Measurements from ENCODE around the gene IGSF21. TPM values are rescaled to one million over a fixed set of nuclear protein-coding genes. Genes with fewer than 3 reads are reported as not detected.

The IGSF21 gene
- total RNA-seq, 1 experiment from 2014 or later = not detected

DNA sequence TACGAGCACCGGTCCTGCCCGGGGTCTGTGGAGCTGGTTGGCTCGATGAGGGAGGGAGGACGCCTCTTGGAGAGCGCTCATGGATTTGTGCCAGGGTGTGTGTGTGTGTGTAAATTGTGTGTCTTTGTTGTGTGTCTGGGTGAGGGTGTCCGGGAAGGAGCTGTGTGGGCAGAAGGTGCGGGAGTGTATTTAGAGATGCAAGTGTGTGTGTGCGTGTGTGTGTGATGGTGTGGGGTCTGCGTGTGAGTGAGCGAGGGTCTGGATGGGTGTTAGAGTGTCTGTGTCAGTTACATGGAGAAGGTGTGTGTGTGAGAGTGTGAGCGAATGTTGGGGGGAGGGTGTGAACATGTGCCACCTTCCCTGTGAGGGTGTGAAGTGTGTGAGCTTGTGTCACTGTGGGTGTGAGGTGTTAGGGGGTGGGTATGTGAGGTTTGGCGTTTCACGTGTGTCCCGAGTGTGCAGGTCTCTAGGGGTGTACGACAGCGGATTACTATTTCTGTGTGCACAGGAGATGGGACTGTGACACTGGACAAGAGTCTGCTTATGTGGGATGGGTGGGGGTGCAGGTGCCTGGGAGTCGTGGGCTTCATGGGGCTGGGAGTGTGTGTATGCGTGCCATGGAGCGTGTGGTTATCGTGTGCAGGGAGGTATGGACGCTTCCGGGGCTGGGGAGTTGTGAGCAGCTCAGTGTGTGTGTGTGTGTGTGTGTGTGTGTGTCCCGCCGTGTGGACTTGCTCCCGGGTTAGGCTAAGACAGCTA lies 880 bp downstream of the IGSF21 start:
- Mint-ChIP-seq H3K4me1 (ENCODE audit: low read depth, unreplicated experiment) (no peaks in the 10 kb centered on the region), H3K27me3 (ENCODE audit: unreplicated experiment) (peaks cover 84% of the 10 kb centered on the region), H3K27ac (ENCODE audit: unreplicated experiment) (no peak overlapping the region), H3K4me3 (ENCODE audit: low read depth, unreplicated experiment) (no peak overlapping the region), H3K36me3 (ENCODE audit: insufficient read depth, unreplicated experiment) (no peaks in the 10 kb centered on the region), H3K9me3 (ENCODE audit: low read depth, unreplicated experiment) (no peaks in the 10 kb centered on the region)
- BruUV-seq (replicated peaks) = no TSS peak
- no peak for DNase-seq
- CTCF ChIA-PET = no interaction called here
- intact Hi-C loops (cut with micrococcal nuclease; ENCODE audit: unreplicated experiment) = loop anchor here (10.0 kb wide), 2 partner anchors 184 to 614 kb away; no protein-coding TSS in a partner anchor
- TF ChIP-seq, protein P1, sequence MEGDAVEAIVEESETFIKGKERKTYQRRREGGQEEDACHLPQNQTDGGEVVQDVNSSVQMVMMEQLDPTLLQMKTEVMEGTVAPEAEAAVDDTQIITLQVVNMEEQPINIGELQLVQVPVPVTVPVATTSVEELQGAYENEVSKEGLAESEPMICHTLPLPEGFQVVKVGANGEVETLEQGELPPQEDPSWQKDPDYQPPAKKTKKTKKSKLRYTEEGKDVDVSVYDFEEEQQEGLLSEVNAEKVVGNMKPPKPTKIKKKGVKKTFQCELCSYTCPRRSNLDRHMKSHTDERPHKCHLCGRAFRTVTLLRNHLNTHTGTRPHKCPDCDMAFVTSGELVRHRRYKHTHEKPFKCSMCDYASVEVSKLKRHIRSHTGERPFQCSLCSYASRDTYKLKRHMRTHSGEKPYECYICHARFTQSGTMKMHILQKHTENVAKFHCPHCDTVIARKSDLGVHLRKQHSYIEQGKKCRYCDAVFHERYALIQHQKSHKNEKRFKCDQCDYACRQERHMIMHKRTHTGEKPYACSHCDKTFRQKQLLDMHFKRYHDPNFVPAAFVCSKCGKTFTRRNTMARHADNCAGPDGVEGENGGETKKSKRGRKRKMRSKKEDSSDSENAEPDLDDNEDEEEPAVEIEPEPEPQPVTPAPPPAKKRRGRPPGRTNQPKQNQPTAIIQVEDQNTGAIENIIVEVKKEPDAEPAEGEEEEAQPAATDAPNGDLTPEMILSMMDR (IDR thresholded peaks at IDR 0.05; ENCODE audit: unreplicated experiment) = no peak

DNA sequence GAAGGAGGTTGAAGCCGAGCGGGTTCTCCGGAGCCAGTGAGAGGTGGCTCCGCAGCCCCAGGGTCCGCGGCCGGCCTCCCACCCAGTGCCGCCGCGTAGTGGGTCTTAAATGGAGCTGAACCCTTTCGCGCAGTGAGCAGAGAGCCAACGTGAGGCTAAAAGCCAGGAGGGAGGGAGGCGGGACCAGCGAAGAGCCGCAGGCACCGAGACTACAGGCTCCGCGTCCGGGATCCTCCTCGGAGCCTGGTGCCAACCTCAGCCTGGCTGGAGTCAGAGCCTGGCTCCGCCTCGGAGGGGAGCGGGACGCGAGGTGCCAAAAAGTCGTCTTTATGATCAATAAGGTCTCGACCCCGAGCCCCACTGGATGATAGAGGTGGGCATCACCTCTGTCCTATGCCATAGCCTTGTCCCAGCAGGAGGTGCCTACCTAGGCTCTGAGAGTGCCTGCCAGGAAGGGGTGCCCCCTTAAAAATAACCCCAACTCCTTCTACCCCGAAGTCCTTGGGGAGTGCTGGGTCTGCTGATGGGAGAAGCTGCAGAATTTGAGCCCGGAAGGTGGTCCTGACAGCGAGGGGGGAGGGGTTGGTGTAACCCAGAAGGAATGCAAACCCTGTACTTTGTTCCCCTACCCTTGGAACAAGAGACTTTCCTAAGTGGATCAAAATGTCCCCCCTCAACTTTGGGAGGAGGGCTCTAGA lies 1.6 kb downstream of the IGSF21 start:
- intact Hi-C loops (cut with micrococcal nuclease; ENCODE audit: unreplicated experiment) = loop anchor here (10.0 kb wide), 2 partner anchors 184 to 614 kb away; no protein-coding TSS in a partner anchor
- CTCF ChIA-PET = no interaction called here
- DNase-seq = no peak
- no TSS peak for BruUV-seq (replicated peaks)
- no peak overlapping the region for H3K4me3 Mint-ChIP-seq (ENCODE audit: low read depth, unreplicated experiment)
- H3K9me3 Mint-ChIP-seq (ENCODE audit: low read depth, unreplicated experiment) = no peaks in the 10 kb centered on the region
- no peaks in the 10 kb centered on the region for H3K4me1 Mint-ChIP-seq (ENCODE audit: low read depth, unreplicated experiment)
- TF ChIP-seq, protein P1 (IDR thresholded peaks at IDR 0.05; ENCODE audit: unreplicated experiment) = no peak
- H3K36me3 Mint-ChIP-seq (ENCODE audit: insufficient read depth, unreplicated experiment) = no peaks in the 10 kb centered on the region
- peaks cover 84% of the 10 kb centered on the region for H3K27me3 Mint-ChIP-seq (ENCODE audit: unreplicated experiment)
- H3K27ac Mint-ChIP-seq (ENCODE audit: unreplicated experiment) = no peak overlapping the region

DNA sequence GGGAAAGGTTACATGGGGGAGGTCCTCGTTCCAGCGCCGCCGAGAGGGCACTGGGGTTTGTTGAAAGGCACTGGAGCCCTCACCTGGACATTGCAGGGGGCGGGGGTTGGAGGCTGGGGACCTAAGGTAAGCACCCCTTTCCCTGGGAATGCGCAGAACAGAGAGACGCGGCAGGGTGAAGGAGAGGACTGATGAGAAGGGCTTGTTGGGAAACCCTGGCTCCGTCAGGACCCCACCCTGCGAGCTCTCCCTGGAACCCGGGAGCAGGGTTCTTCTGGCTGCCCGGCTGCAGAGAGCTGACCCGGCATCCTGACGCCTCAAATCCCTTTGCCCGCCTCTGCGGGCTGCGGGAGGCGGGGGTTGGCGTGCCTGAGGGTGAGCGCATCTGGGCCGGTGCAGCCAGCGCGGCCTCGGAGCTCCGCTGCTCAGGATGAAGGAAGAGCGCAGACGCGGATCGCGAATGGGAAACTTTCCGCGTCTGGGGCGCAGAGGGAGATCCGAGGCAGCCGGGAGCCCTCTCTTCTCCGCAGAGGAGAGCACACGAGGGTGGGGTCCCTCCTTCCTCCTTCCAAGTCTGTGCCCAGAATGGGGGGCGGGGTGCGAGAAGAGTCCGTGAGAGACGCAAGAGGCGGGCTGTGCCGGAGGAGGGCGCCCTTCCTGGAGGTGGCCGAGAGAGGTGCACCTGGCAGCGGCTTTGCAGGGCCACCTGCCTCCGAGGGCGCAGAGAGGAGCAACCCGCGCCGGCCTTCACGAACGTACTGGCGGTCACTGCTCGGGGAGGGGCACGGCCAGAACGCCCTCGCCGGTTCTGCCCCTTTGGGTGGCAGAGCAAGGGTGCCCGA lies 2.4 kb downstream of the IGSF21 start:
- Mint-ChIP-seq H3K27ac (ENCODE audit: unreplicated experiment) (no peak overlapping the region), H3K36me3 (ENCODE audit: insufficient read depth, unreplicated experiment) (no peaks in the 10 kb centered on the region), H3K4me1 (ENCODE audit: low read depth, unreplicated experiment) (no peaks in the 10 kb centered on the region), H3K9me3 (ENCODE audit: low read depth, unreplicated experiment) (no peaks in the 10 kb centered on the region), H3K4me3 (ENCODE audit: low read depth, unreplicated experiment) (no peak overlapping the region), H3K27me3 (ENCODE audit: unreplicated experiment) (peaks cover 90% of the 10 kb centered on the region)
- intact Hi-C loops (cut with micrococcal nuclease; ENCODE audit: unreplicated experiment) = loop anchor here (10.0 kb wide), 2 partner anchors 185 to 615 kb away; no protein-coding TSS in a partner anchor
- CTCF ChIA-PET = no interaction called here
- peak; percentile 18 for DNase-seq
- TF ChIP-seq, protein P1 (IDR thresholded peaks at IDR 0.05; ENCODE audit: unreplicated experiment) = no peak
- no TSS peak for BruUV-seq (replicated peaks)

GRCh38 chr1:18110598-18110939 lies 3.0 kb downstream of the IGSF21 start:
- no peaks in the 10 kb centered on the region for H3K4me1 Mint-ChIP-seq (ENCODE audit: low read depth, unreplicated experiment)
- H3K27me3 Mint-ChIP-seq (ENCODE audit: unreplicated experiment) = peaks cover 96% of the 10 kb centered on the region
- H3K36me3 Mint-ChIP-seq (ENCODE audit: insufficient read depth, unreplicated experiment) = no peaks in the 10 kb centered on the region
- no peak overlapping the region for H3K4me3 Mint-ChIP-seq (ENCODE audit: low read depth, unreplicated experiment)
- intact Hi-C loops (cut with micrococcal nuclease; ENCODE audit: unreplicated experiment) = no loop called here
- no TSS peak for BruUV-seq (replicated peaks)
- CTCF ChIA-PET = no interaction called here
- H3K27ac Mint-ChIP-seq (ENCODE audit: unreplicated experiment) = no peak overlapping the region
- H3K9me3 Mint-ChIP-seq (ENCODE audit: low read depth, unreplicated experiment) = no peaks in the 10 kb centered on the region
- DNase-seq = no peak
- TF ChIP-seq, protein P1 (IDR thresholded peaks at IDR 0.05; ENCODE audit: unreplicated experiment) = no peak
